GM19025 (cell line): ENCODE measurements around the gene TSPAN4.

ENCODE experiments used
- ATAC-seq: cut with Tn5 transposase; IDR thresholded peaks from one replicate; pipeline ENCODE4 v1.9.1; 2021; ENCODE audit warnings: mild to moderate bottlenecking, low read depth, moderate library complexity; ENCODE audit not compliant: unreplicated experiment

Gene TSPAN4

GRCh38 chr11:847876-848275 lies 5.2 kb downstream of the TSPAN4 start:
- no peak for ATAC-seq

- no peak for ATAC-seq
These were observed 5.8 kb downstream of the TSPAN4 start for GRCh38 chr11:848380-848931.

- no peak for ATAC-seq
These were observed 6.6 kb downstream of the TSPAN4 start for GRCh38 chr11:849104-849824.

GRCh38 chr11:849951-850774 lies 7.5 kb downstream of the TSPAN4 start:
- no peak for ATAC-seq

- ATAC-seq = no peak
These were observed 8.4 kb downstream of the TSPAN4 start for GRCh38 chr11:850775-851763.

GRCh38 chr11:852762-853161 lies 10.1 kb downstream of the TSPAN4 start:
- no peak for ATAC-seq

- ATAC-seq = no peak
These were observed 11.2 kb downstream of the TSPAN4 start for GRCh38 chr11:853682-854448.

GRCh38 chr11:854601-855329 lies 12.1 kb downstream of the TSPAN4 start:
- ATAC-seq = no peak

GRCh38 chr11:855330-855674 lies 12.7 kb downstream of the TSPAN4 start:
- no peak for ATAC-seq

- no peak for ATAC-seq
These were observed 13.1 kb downstream of the TSPAN4 start for GRCh38 chr11:855796-856195.

GRCh38 chr11:856397-856796 lies 13.7 kb downstream of the TSPAN4 start:
- no peak for ATAC-seq

- no peak for ATAC-seq
These were observed 15.6 kb downstream of the TSPAN4 start for GRCh38 chr11:858053-858761.

GRCh38 chr11:858762-859339 lies 16.2 kb downstream of the TSPAN4 start:
- no peak for ATAC-seq

GRCh38 chr11:859394-860131 lies 16.9 kb downstream of the TSPAN4 start:
- no peak for ATAC-seq

- ATAC-seq = no peak
These were observed 17.8 kb downstream of the TSPAN4 start for GRCh38 chr11:860234-861104.

- ATAC-seq = no peak
These were observed 18.4 kb downstream of the TSPAN4 start for GRCh38 chr11:861105-861479.
